Panc1 (cell line): ENCODE data around the gene ABO. TPM values are rescaled to one million over a fixed set of nuclear protein-coding genes. Genes with fewer than 3 reads are reported as not detected.

Experiments
- ATAC-seq: fragments of 200-7000 bp; cut with Tn5 transposase; 2 replicates; pipeline ENCODE4 v1.9.1; 2020; ENCODE audit warnings: mild to moderate bottlenecking, moderate library complexity
- BruUV-seq: library from RNA; stranded (reverse); fragments of 400-500 nt; replicated peaks from 2 replicates; lab custom pipeline; 2021; lab: Mats Ljungman, UMichigan
- CTCF ChIA-PET: fragments of 300-600 bp; sonication (Branson Sonifier 250); formaldehyde crosslinking; loops from one replicate; lab custom pipeline; 2022; ENCODE audit warnings: antibody characterized with exemption; lab: Charles Lee
- POLR2A ChIA-PET: fragments of 300-600 bp; sonication (Branson Sonifier 250); formaldehyde crosslinking; loops from one replicate; lab custom pipeline; 2022; ENCODE audit warnings: antibody characterized with exemption; lab: Charles Lee
- DNase-seq: peaks from one replicate; pipeline ENCODE4 v3.0.0-alpha.2; 2010; ENCODE audit warnings: low read depth, low spot score
- H3K27ac ChIP-seq: 2 replicates; pipeline ENCODE4 v1.5.1; 2011; ENCODE audit warnings: mild to moderate bottlenecking, low read length, inconsistent platforms
- H3K27me3 ChIP-seq: fragments of 200-500 bp; sonication (Bioruptor generic); 2 replicates; pipeline ENCODE4 v1.6.0; 2014; ENCODE audit warnings: low read length, inconsistent platforms; ENCODE audit not compliant: control insufficient read depth, insufficient read depth
- H3K36me3 ChIP-seq: fragments of 200-500 bp; sonication (Bioruptor generic); 2 replicates; pipeline ENCODE4 v1.5.1; 2014; ENCODE audit warnings: inconsistent platforms, mild to moderate bottlenecking, low read length, moderate library complexity; ENCODE audit not compliant: control insufficient read depth, insufficient read depth
- H3K4me1 ChIP-seq: 2 replicates; pipeline ENCODE4 v1.5.1; 2011; ENCODE audit warnings: inconsistent platforms, mild to moderate bottlenecking, low read length, moderate library complexity; ENCODE audit not compliant: control insufficient read depth, insufficient read depth
- H3K4me3 ChIP-seq, 2 experiments: 2 replicates each; pipeline ENCODE4 v1.5.1; 2011 to 2012; ENCODE audit warnings: low read depth in 2 of 2, low read length in 2 of 2, mild to moderate bottlenecking in 2 of 2, inconsistent platforms in 1 of 2, moderate library complexity in 1 of 2
- H3K9me3 ChIP-seq: fragments of 200-500 bp; sonication (Bioruptor generic); 2 replicates; pipeline ENCODE4 v1.5.1; 2014; ENCODE audit warnings: low read depth, mild to moderate bottlenecking, inconsistent platforms, low read length, moderate library complexity; ENCODE audit not compliant: control insufficient read depth, insufficient read depth
- POLR2AphosphoS5 ChIP-seq: IDR thresholded peaks from 2 replicates; pipeline ENCODE4 v1.6.1; 2012; ENCODE audit warnings: mild to moderate bottlenecking, low read depth, low read length, moderate library complexity
- SIN3A ChIP-seq: IDR thresholded peaks from 2 replicates; pipeline ENCODE4 v1.6.1; 2012; ENCODE audit warnings: low read depth, mild to moderate bottlenecking, low read length, moderate library complexity, borderline replicate concordance; ENCODE audit not compliant: insufficient read depth
- TCF7L2 ChIP-seq: IDR thresholded peaks from 2 replicates; pipeline ENCODE4 v1.6.1; 2011; ENCODE audit warnings: mild to moderate bottlenecking, low read depth, low read length, inconsistent platforms
- in situ Hi-C: cut with HindIII; loops from 2 replicates; pipeline ENCODE4 v1.10.0; 2016; ENCODE audit warnings: low sequenced_read_pairs, low pct_unique_long_range_greater_than_20kb
- intact Hi-C: fragments of 100-400 bp; cut with micrococcal nuclease; formaldehyde crosslinking; loops from one replicate; pipeline ENCODE4 v1.10.0; 2022; ENCODE audit not compliant: unreplicated experiment
- total RNA-seq: library from RNA; stranded (reverse); gene quantifications from one replicate; pipeline ENCODE4 v1.2.1, GENCODE V29; 2021; ENCODE audit not compliant: unreplicated experiment
- TF ChIP-seq, protein P1 (sequence below): fragments of 450-650 bp; IDR thresholded peaks from 2 replicates; pipeline ENCODE4 v1.5.1; 2017; ENCODE audit warnings: mild to moderate bottlenecking
- TF ChIP-seq, protein P2 (sequence below), 2 experiments: IDR thresholded peaks; 2 replicates each; pipeline ENCODE4 v1.6.1; 2011 to 2012; ENCODE audit warnings: low read depth in 2 of 2, control low read depth in 1 of 2, low read length in 1 of 2, mild to moderate bottlenecking in 1 of 2, moderate library complexity in 1 of 2; ENCODE audit not compliant: insufficient read depth in 1 of 2

The ABO gene
- total RNA-seq, 1 experiment from 2014 or later: 0.10 TPM

DNA sequence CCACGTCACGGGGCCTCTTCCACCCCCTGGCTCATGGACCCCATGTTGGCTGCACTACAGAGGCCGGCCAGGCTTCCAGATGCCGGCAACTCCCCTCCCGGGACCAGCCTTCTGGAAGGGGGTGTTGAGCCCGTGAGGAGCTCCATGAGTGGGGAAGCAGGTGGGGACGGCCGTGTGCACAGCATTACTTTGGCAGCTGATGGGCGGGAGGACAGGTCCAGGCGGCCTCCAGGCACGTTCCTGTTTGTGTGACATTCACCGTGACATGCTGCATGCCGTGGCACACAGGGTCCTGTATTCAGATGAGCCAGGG is 29.1 kb upstream of the ABO start:
- Histone ChIP-seq H3K4me3 (no peak overlapping the region), H3K4me1 (no peaks in the 10 kb centered on the region), H3K9me3 (no peaks in the 10 kb centered on the region), H3K27ac (no peak overlapping the region), H3K36me3 (no peaks in the 10 kb centered on the region), H3K27me3 (no peaks in the 10 kb centered on the region)
- in situ Hi-C loops (no loop called here), intact Hi-C loops (no loop called here)
- DNase-seq (no peak), ATAC-seq (no peak)
- no peak for TF ChIP-seq POLR2AphosphoS5
- TF ChIP-seq, protein P1, sequence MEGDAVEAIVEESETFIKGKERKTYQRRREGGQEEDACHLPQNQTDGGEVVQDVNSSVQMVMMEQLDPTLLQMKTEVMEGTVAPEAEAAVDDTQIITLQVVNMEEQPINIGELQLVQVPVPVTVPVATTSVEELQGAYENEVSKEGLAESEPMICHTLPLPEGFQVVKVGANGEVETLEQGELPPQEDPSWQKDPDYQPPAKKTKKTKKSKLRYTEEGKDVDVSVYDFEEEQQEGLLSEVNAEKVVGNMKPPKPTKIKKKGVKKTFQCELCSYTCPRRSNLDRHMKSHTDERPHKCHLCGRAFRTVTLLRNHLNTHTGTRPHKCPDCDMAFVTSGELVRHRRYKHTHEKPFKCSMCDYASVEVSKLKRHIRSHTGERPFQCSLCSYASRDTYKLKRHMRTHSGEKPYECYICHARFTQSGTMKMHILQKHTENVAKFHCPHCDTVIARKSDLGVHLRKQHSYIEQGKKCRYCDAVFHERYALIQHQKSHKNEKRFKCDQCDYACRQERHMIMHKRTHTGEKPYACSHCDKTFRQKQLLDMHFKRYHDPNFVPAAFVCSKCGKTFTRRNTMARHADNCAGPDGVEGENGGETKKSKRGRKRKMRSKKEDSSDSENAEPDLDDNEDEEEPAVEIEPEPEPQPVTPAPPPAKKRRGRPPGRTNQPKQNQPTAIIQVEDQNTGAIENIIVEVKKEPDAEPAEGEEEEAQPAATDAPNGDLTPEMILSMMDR: no peak
- no peak for TF ChIP-seq TCF7L2
- TF ChIP-seq, protein P2, sequence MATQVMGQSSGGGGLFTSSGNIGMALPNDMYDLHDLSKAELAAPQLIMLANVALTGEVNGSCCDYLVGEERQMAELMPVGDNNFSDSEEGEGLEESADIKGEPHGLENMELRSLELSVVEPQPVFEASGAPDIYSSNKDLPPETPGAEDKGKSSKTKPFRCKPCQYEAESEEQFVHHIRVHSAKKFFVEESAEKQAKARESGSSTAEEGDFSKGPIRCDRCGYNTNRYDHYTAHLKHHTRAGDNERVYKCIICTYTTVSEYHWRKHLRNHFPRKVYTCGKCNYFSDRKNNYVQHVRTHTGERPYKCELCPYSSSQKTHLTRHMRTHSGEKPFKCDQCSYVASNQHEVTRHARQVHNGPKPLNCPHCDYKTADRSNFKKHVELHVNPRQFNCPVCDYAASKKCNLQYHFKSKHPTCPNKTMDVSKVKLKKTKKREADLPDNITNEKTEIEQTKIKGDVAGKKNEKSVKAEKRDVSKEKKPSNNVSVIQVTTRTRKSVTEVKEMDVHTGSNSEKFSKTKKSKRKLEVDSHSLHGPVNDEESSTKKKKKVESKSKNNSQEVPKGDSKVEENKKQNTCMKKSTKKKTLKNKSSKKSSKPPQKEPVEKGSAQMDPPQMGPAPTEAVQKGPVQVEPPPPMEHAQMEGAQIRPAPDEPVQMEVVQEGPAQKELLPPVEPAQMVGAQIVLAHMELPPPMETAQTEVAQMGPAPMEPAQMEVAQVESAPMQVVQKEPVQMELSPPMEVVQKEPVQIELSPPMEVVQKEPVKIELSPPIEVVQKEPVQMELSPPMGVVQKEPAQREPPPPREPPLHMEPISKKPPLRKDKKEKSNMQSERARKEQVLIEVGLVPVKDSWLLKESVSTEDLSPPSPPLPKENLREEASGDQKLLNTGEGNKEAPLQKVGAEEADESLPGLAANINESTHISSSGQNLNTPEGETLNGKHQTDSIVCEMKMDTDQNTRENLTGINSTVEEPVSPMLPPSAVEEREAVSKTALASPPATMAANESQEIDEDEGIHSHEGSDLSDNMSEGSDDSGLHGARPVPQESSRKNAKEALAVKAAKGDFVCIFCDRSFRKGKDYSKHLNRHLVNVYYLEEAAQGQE (IDR thresholded peaks at IDR 0.05; ENCODE audit: insufficient read depth in 1 of 2, low read depth in 2 of 2, low read length in 1 of 2): no peak
- no peak for TF ChIP-seq SIN3A
- ChIA-PET POLR2A (no interaction called here), CTCF (no interaction called here)
- BruUV-seq: no TSS peak

DNA sequence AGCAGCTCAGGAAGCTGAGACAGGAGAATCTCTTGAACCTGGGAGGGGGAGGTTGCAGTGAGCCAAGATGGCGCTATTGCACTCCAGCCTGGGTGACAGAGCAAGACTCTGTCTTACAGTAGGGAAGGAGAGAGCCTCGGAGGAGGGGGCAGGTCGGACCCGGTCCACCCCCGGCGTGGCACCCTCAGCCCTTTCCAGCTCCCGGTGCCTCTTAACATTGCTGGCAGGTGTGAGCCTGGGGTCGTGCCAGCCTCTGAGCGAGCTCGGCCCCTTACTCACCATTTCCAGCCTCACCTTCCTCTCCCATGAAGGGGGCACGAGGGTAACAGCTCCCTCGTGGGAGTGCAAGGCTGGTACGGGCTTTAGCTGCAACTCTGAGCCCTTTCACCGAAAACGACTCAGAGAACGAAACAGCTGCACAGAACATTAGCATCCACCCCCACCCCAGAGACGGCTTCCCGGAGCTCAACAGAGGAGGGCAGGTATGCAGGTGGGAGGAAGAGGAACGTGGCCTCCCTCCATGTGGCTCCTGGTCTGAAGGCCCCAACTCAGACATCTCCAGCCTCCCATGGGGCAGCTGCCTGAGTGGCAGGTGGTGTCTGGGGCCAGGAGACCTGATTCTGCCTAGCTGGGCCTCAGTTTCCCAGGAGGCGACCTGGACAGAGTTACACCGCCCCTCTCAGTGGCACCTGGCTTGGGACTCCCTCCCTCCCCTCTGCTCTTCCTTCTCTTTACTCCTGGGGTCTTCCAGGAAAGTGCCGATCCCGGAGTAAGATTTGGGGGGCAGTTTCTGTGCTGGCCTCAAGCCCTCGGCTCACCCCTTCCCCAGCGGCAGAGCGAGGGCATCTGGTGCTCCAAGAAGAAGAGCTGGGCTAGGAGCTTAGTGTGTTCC is 28.5 kb upstream of the ABO start:
- H3K4me1 ChIP-seq: no peaks in the 10 kb centered on the region
- POLR2A ChIA-PET: no interaction called here
- no peak overlapping the region for H3K4me3 ChIP-seq
- ATAC-seq (no peak), DNase-seq (no peak)
- BruUV-seq: no TSS peak
- in situ Hi-C loops (no loop called here), intact Hi-C loops (no loop called here)
- no peaks in the 10 kb centered on the region for H3K36me3 ChIP-seq
- no peak overlapping the region for H3K27ac ChIP-seq
- H3K27me3 ChIP-seq: no peaks in the 10 kb centered on the region
- H3K9me3 ChIP-seq: no peaks in the 10 kb centered on the region
- CTCF ChIA-PET: no interaction called here
- TF ChIP-seq SIN3A (no peak), TCF7L2 (no peak)
- TF ChIP-seq, protein P2 (IDR thresholded peaks at IDR 0.05; ENCODE audit: insufficient read depth in 1 of 2, low read depth in 2 of 2, low read length in 1 of 2): no peak
- TF ChIP-seq, protein P1: no peak
